GM18511 (cell line): ENCODE measurements around the gene MSGN1.
A peak's percentile ranks its signal among the peaks of the same experiment; 100 is the strongest.

Source experiments
- ATAC-seq: cut with Tn5 transposase; IDR thresholded peaks from one replicate; pipeline ENCODE4 v1.9.1; 2021; ENCODE audit warnings: mild to moderate bottlenecking, moderate library complexity; ENCODE audit not compliant: unreplicated experiment

Gene MSGN1

GRCh38 chr2:17816396-17817245 is at the start of gene MSGN1:
MSGN1 (plus strand) TSS chr2:17816460; CDS start chr2:17816519, 59 bp downstream.
- ATAC-seq = no peak

DNA sequence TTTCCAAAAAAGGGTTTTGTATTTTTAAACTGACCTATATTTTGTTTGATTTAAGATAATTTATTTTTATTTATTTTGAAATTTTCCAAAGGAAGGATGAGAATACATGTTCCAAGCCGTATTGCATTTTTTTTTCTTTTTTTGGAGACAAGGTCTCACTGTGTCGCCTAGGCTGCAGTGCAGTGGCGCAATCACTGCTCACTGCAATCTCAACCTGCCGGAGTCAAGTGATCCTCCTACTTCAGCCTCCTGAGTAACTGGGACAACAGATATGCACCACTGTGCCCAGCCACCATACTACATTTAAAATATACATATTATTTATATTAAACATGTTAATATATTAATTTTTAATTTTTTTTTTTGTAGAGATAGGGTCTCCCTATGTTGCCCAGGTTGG is 47.4 kb upstream of the MSGN1 start:
- no peak for ATAC-seq

- ATAC-seq = no peak
Measured at GRCh38 chr2:17771956-17772355, 44.3 kb upstream of the MSGN1 start.

DNA sequence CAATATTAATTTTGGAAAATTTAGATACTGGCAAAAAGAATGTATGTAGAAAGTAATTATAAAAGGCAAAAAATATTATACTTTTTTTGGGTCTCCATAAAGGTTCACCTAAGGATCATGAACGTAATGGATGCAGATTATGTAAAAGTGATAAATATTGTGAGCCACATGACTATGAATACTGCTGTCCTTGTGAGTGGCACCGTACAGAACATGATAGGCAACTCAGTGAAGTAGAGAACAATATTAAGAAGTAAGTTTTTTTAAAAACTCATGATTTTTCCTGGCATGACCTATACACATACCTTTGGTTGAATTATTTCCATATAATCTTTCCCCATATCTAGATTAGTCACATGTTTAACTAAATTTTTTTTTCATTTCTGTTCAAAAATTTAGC is 43.7 kb upstream of the MSGN1 start:
- ATAC-seq = no peak

DNA sequence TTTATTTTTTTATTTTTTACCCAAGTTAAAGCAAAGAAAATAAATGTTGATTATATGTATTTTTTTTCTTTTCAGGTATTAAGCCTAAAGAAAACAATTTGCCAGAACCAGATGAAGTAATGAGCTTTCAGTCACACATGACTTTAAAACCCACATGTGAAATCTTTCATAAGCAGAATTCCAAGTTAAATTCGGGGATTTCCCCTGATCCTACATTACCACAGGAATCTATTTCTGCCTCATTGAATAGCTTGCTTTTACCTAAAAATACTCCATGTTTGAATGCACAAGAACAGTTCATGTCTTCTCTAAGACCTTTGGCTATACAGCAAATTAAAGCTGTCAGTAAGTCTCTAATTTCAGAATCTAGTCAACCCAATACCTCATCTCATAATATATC is 35.7 kb upstream of the MSGN1 start:
- no peak for ATAC-seq

GRCh38 chr2:17781482-17781881 is 34.8 kb upstream of the MSGN1 start:
- ATAC-seq = no peak

DNA sequence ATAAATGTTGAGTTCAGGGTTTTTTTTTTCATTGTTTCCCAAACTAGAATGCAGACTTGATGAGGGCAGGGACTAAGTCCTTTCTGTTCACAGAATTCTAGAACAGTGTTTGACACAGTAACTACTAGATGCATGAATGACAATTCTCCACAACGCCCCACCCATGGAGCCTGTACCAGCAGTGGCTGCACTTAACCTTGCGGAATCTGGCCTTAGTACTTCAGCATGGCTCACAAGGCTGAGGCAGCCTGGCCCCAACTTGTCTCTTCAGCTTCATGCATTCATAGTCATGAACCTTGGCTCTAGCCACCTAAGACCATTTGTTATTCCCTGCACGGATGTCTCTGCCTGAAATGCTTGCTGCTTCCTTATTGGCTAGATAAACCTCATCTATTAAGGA is 29.5 kb upstream of the MSGN1 start:
- ATAC-seq = no peak

- no peak for ATAC-seq
Measured at GRCh38 chr2:17788773-17789172, 27.5 kb upstream of the MSGN1 start.

DNA sequence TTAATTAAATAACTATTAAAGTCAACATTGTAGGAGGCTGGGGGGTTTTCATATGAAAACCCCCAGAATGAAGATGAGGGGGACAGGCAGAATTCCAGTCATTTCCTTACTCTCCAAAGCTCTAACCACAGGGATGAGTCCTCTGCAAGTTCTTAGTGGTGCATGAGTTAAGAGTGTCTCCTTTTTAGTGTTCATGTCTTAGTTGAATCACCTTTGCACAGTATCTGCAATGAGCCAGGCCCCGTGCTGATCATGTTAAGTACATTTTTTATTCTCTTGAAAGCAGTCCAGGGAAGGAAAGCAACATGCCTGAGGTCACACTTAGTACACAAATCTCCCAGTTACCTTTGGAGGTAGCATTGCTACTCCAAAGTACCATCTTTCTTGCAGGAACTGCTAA is 25.7 kb upstream of the MSGN1 start:
- ATAC-seq = no peak

- no peak for ATAC-seq
Measured at GRCh38 chr2:17791121-17791816, 25.0 kb upstream of the MSGN1 start.

GRCh38 chr2:17791817-17792130 is 24.5 kb upstream of the MSGN1 start:
- ATAC-seq = no peak

GRCh38 chr2:17792515-17792914 is 23.7 kb upstream of the MSGN1 start:
- peak; percentile 60 for ATAC-seq

- no peak for ATAC-seq
Measured at GRCh38 chr2:17793296-17793695, 23.0 kb upstream of the MSGN1 start.

DNA sequence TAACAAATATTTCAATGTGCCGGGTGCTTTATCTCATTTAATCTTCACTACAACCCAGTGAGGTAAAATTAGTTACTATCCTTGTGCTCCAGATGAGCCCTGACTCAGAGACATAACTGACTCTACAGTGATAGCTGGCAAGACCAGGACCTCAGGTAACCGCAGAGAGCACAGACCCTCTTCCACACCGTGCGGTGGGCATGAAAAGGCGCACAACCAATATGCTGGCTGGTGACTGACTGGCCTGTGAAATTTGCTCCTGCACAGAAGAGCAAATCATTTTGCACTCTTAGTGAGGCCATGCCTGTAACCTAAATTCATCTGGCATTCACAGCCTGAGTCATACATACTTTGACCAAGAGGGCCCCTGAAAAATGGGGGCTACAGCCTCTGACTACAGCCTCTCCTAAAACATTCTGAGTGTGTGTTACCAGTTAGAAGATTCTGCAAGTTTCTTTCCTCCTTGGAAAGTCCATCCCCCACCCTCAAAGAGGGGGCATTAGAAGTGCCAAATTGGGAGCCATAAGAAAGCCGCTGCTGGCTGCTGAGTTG is 22.4 kb upstream of the MSGN1 start:
- ATAC-seq = no peak

DNA sequence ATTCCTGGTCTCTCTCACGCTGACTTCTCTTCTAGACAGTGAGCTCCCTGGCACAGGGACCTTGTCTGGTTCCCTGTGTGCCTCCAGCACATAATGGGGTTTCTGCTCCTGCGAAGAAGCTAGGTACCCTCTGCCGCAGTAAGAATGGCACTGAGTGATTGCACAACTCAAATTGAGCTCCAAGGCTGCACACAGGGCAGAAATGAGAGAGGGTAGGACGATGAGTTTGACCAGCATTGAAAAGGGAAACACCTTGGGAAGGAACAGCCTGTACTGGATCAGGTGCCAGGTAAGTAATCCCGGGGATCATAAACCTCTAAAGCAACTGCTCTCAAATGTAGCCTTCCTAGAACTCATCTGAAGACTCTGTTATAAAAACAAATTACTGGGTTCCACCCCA is 21.0 kb upstream of the MSGN1 start:
- no peak for ATAC-seq

GRCh38 chr2:17798338-17798737 is 17.9 kb upstream of the MSGN1 start:
- no peak for ATAC-seq

DNA sequence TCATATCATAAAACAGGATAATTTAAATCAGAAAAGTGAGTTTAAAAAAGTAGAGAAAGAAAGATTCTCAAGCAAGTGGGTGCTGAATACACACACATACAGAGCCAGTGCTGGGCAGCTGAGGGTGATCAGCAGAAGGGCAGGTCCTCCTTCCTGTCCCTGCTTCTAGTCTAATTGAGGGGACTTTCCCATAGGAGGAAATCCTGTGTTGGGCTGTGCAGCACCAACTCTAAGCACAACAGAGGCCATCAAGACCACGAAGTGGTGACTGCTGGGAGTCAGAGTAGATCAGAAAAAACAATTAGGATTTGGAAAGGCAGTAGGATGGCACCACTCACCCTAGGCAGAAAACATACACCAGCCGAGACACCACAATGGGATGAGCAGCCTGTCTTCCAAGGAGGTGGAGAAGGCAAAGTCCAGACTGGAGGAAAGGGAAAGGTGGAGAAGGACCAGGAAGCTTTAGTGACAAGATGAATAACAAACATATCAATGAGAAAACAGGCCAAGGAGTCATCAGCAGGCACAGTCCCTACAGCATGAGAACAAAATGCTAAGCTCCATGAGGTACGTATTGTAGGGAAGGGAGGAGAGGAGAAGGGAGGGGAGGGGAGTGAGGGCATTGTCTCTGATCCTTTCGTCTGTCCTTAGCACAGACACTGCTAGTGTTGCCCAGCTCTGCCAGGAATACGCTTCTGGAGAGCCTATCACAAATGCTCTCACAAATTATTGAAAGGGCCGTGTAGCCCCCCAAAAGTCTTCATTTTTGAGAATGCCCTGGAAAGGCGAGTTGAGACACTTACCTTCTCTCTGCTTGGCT is 16.7 kb upstream of the MSGN1 start:
- ATAC-seq = no peak

GRCh38 chr2:17800219-17800618 is 16.0 kb upstream of the MSGN1 start:
- no peak for ATAC-seq

GRCh38 chr2:17800693-17801458 is 15.4 kb upstream of the MSGN1 start:
- ATAC-seq = no peak

DNA sequence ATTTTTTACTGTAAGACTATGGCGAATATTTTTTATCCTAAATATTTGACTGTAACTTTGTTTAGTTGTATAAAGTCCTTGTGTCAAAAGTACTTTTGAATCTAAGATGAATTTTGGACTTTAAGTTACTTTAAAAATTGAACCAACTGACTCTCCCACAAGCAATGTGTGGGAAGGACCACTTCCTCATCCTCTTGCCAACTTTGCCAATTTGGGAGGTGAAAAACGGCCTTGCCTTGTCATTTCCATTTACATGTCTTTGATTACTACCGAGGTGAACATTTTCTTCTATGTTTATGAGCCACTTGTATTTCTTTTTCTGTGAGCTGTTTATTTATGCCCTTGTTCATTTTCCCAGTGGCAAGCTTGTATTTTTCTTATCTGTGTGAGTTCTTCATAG is 12.8 kb upstream of the MSGN1 start:
- ATAC-seq = no peak

DNA sequence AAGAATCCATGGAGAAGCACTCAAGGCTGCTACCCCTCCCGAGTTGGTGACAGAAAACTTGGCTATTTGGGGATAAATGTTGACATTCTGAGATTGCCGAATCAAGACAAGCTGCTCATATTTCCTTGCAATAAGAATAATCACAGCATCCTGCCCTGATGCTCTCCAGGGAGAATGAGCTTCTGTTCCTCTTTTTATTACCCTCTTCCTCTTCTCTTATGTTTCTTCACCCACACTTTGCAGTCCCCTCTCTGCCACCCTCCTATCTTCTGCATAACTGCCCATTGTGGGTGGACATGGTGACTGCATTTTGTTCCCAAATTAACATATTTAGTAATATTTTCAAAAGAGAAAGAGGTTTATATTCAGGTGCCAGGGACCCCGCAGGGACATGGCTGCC is 11.9 kb upstream of the MSGN1 start:
- ATAC-seq = peak; percentile 79
